Endothelial cell of umbilical vein (primary cell): ENCODE measurements around the gene AP2A2. TPM values are rescaled to one million over a fixed set of nuclear protein-coding genes. Genes with fewer than 3 reads are reported as not detected.

Source experiments
- BruUV-seq: library from RNA; stranded (reverse); fragments of 400-500 nt; replicated peaks from 2 replicates; lab custom pipeline; 2021; lab: Mats Ljungman, UMichigan
- CTCF ChIA-PET: fragments of 300-600, 350-600 bp; sonication (Branson Sonifier 250); formaldehyde crosslinking; loops from one replicate; lab custom pipeline; 2021; ENCODE audit warnings: antibody characterized with exemption, inconsistent platforms; lab: Charles Lee
- POLR2A ChIA-PET: fragments of 300-600, 350-600 bp; sonication (Branson Sonifier 250); formaldehyde crosslinking; loops from one replicate; lab custom pipeline; 2021; ENCODE audit warnings: antibody characterized with exemption, inconsistent platforms; lab: Charles Lee
- DNase-seq: peaks from one replicate; pipeline ENCODE4 v3.0.0-alpha.2; 2011; ENCODE audit warnings: low read depth, low spot score
- FAIRE-seq: peaks from 2 replicates; lab custom pipeline; 2011; peaks lifted over from hg19 to GRCh38; lab: Jason Lieb, UNC
- H2AFZ ChIP-seq: 2 replicates; pipeline ENCODE4 v1.6.0; 2012; ENCODE audit warnings: low read depth, low read length, control low read depth, inconsistent platforms
- H3K27ac ChIP-seq: 2 replicates; pipeline ENCODE4 v1.5.1; 2011; ENCODE audit warnings: low read depth, mild to moderate bottlenecking, control low read depth, low read length, moderate library complexity; ENCODE audit not compliant: insufficient read depth
- H3K27me3 ChIP-seq, 2 experiments: 2 replicates each; pipeline versions ENCODE4 v1.6.0 to v1.6.1; 2011; ENCODE audit warnings: low read length in 2 of 2, mixed read lengths in 1 of 2; ENCODE audit not compliant: control insufficient read depth in 2 of 2, insufficient read depth in 2 of 2
- H3K36me3 ChIP-seq, 2 experiments: 2 replicates in 1 of 2; 3 replicates in 1 of 2; pipeline ENCODE4 v1.5.1; 2011; ENCODE audit warnings: low read length in 2 of 2, mild to moderate bottlenecking in 1 of 2, moderate library complexity in 1 of 2; ENCODE audit not compliant: control insufficient read depth in 2 of 2, insufficient read depth in 2 of 2; ENCODE audit errors: extremely low read depth in 1 of 2
- H3K4me1 ChIP-seq: 3 replicates; pipeline ENCODE4 v1.5.1; 2011; ENCODE audit warnings: mild to moderate bottlenecking, low read length; ENCODE audit not compliant: control insufficient read depth, insufficient read depth; ENCODE audit errors: extremely low read depth
- H3K4me2 ChIP-seq: 2 replicates; pipeline ENCODE4 v1.6.1; 2011; ENCODE audit warnings: low read length, control low read depth, mixed read lengths; ENCODE audit not compliant: insufficient read depth
- H3K4me3 ChIP-seq, 3 experiments: fragments of 200-600 bp in 1 of 3; sonication (generic), shearing (Covaris generic) in 1 of 3; replicated peaks in 1 of 3; 2 replicates each; pipeline ENCODE4 v1.5.1; 2011 to 2016; ENCODE audit warnings: control low read depth in 3 of 3, low read length in 3 of 3, mild to moderate bottlenecking in 2 of 3, inconsistent platforms in 1 of 3, low read depth in 1 of 3, moderate library complexity in 1 of 3; ENCODE audit not compliant: insufficient read depth in 1 of 3
- H3K79me2 ChIP-seq: 2 replicates; pipeline ENCODE4 v1.6.0; 2012; ENCODE audit warnings: low read length, inconsistent platforms; ENCODE audit not compliant: control insufficient read depth, insufficient read depth
- H3K9ac ChIP-seq: replicated peaks from 2 replicates; pipeline ENCODE3; 2011; ENCODE audit warnings: low read length, control low read depth; ENCODE audit not compliant: insufficient read depth; ENCODE audit errors: extremely low read depth
- H3K9me1 ChIP-seq: replicated peaks from 3 replicates; pipeline ENCODE4 v1.6.0; 2011; ENCODE audit warnings: mild to moderate bottlenecking, low read length; ENCODE audit not compliant: control insufficient read depth, insufficient read depth; ENCODE audit errors: extremely low read depth
- H3K9me3 ChIP-seq: replicated peaks from 2 replicates; pipeline ENCODE4 v1.5.1; 2012; ENCODE audit warnings: low read length, inconsistent platforms; ENCODE audit not compliant: control insufficient read depth, insufficient read depth
- H4K20me1 ChIP-seq: replicated peaks from 2 replicates; pipeline ENCODE3; 2011; ENCODE audit warnings: mild to moderate bottlenecking, low read length; ENCODE audit not compliant: control insufficient read depth, insufficient read depth; ENCODE audit errors: extremely low read depth
- CTCF ChIP-seq, 2 donors: IDR thresholded peaks; 1 replicate in 1 of 2; 2 replicates in 1 of 2; pipeline ENCODE4 v1.5.1; 2011; ENCODE audit warnings: low read length in 2 of 2, mild to moderate bottlenecking in 2 of 2, moderate library complexity in 2 of 2, control low read depth in 1 of 2, inconsistent platforms in 1 of 2, low read depth in 1 of 2; ENCODE audit not compliant: insufficient read depth in 1 of 2; ENCODE audit errors: extremely low read depth in 1 of 2
- EZH2 ChIP-seq: IDR thresholded peaks from 2 replicates; pipeline ENCODE4 v1.6.1; 2012; ENCODE audit warnings: borderline replicate concordance, low read depth, mild to moderate bottlenecking, moderate library complexity, low read length, inconsistent platforms; ENCODE audit not compliant: severe bottlenecking
- FOS ChIP-seq: IDR thresholded peaks from 2 replicates; pipeline ENCODE4 v1.6.1; 2011; ENCODE audit warnings: mild to moderate bottlenecking, low read length, moderate library complexity, borderline replicate concordance; ENCODE audit not compliant: insufficient read depth
- GATA2 ChIP-seq: IDR thresholded peaks from 2 replicates; pipeline ENCODE4 v1.7.0; 2011; ENCODE audit warnings: low read depth, mild to moderate bottlenecking, moderate library complexity, mixed read lengths, low read length; ENCODE audit not compliant: insufficient read length, insufficient read depth
- JUN ChIP-seq: IDR thresholded peaks from 2 replicates; pipeline ENCODE4 v1.6.1; 2011; ENCODE audit warnings: borderline replicate concordance, low read depth; ENCODE audit not compliant: insufficient read length, insufficient read depth
- MAX ChIP-seq: IDR thresholded peaks from 2 replicates; pipeline ENCODE4 v1.6.1; 2011; ENCODE audit not compliant: insufficient read depth, insufficient read length
- MYC ChIP-seq: IDR thresholded peaks from one replicate; pipeline ENCODE4 v1.6.1; 2011; ENCODE audit warnings: mild to moderate bottlenecking, low read depth, low read length
- POLR2A ChIP-seq: IDR thresholded peaks from 2 replicates; pipeline ENCODE4 v1.6.1; 2012; ENCODE audit warnings: low read depth, mild to moderate bottlenecking, control low read depth, low read length
- POLR2AphosphoS5 ChIP-seq: IDR thresholded peaks from 2 replicates; pipeline ENCODE4 v1.6.1; 2012; ENCODE audit warnings: low read depth, mild to moderate bottlenecking, control low read depth, low read length, moderate library complexity; ENCODE audit not compliant: insufficient read depth
- dilution Hi-C: fragments of 300-500 bp; cut with MboI; formaldehyde crosslinking; loops from one replicate; pipeline ENCODE4 v1.15.0; 2019; ENCODE audit warnings: low sequenced_read_pairs; ENCODE audit not compliant: extremely low pct_ligation_motif_present
- intact Hi-C: fragments of 100-400 bp; cut with micrococcal nuclease; formaldehyde crosslinking; loops from one replicate; pipeline ENCODE4 v1.10.0; 2022
- polyA plus RNA-seq, 4 experiments: library from polyadenylated mRNA; depleted of rRNA in 3 of 4; stranded (reverse) in 3 of 4; unstranded in 1 of 4; fragments of >200 nt; gene quantifications; 2 replicates each; pipeline versions ENCODE4 v1.2.1 to v1.2.3, GENCODE V29; 2011 to 2012; ENCODE audit warnings: missing spikeins in 1 of 4
- total RNA-seq: library from RNA; stranded (reverse); gene quantifications from 2 replicates; pipeline ENCODE4 v1.2.3, GENCODE V29; 2021

The AP2A2 gene
- total and polyA plus RNA-seq, 2 donors (not counting 3 experiments of a cell fraction or from before 2014, with no cell fraction given): 89.5 to 92.6 TPM

GRCh38 chr11:893008-893654 lies 32.5 kb upstream of the AP2A2 start:
- DNase-seq (no peak), FAIRE-seq (no peak)
- dilution Hi-C loops (no loop called here), intact Hi-C loops (no loop called here)
- Histone ChIP-seq H3K27me3 (no peaks in the 10 kb centered on the region), H3K4me2 (no peak overlapping the region), H2AFZ (no peak overlapping the region), H3K36me3 (peaks cover 0 to 3% of the 10 kb centered on the region in 2 experiments), H3K9ac (no peak overlapping the region), H3K4me3 (no peak overlapping the region), H3K79me2 (no peaks in the 10 kb centered on the region), H3K4me1 (no peaks in the 10 kb centered on the region), H4K20me1 (no peaks in the 10 kb centered on the region), H3K27ac (no peak overlapping the region), H3K9me3 (no peaks in the 10 kb centered on the region), H3K9me1 (no peaks in the 10 kb centered on the region)
- ChIA-PET POLR2A (no interaction called here), CTCF (interaction anchor here (0.9 kb wide), 1 partner anchor 103 kb away, joined by 3 read pairs; no protein-coding TSS in a partner anchor)
- no TSS peak for BruUV-seq
- TF ChIP-seq EZH2: no peak
- TF ChIP-seq GATA2: no peak
- no peak for TF ChIP-seq CTCF (IDR thresholded peaks at IDR 0.05; ENCODE audit: extremely low read depth in 1 of 2, insufficient read depth in 1 of 2, low read depth in 1 of 2, low read length in 2 of 2)
- no peak for TF ChIP-seq POLR2AphosphoS5
- TF ChIP-seq MYC: no peak
- TF ChIP-seq MAX: no peak
- TF ChIP-seq FOS: no peak
- no peak for TF ChIP-seq JUN
- no peak for TF ChIP-seq POLR2A
